ENCODE measurements around the gene NOD2.

NOD2 gene

DNA sequence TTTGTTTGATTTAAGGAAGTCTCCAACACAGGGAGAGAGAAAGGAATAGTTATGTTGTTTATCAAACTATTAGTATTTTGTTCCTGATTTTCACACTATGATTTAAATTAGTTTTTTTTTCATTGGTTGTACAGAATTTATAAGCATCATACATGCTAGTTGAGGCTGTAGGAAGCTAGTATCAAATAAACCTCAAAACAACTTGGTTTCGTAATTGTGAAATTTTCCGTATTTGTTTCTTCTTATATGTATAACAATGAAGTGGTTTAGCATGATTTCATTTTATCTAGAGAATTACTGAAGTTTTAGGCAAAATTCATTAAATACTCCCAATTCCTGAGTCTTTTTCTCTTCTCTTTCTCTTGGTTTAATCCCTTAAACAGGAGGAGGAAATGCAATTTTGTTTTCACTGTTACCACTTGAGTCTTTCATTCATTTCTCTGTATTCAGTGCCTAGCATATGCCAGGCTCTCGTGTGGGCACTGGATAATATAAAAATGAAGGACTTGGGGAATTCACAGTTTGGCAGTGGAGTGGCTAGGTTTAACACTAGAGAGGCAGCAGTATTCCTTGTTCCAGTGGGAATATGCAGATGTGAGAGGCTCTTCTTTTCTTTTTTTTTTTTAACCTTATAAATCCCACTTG, 50.3 kb downstream of the NOD2 start:
- DNase-seq, result no peak

DNA sequence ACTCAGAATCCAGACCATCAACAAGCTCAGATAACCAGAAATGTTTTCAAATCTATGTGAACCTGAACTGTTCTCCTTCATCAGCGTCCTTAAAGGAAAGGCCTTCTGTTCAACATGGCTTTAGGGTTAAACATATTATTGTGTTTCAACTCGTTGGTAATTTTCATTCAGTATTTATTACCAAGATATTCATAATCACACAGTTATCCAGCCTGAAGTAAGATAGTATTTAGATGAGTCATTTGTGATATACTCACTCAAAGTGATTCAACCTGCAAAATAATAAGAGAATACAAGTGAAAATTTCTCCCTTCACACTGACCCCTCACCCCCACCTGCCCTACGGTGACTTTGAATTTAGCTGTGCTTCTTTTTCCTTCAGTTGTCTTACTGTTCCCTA, 51.5 kb downstream of the NOD2 start:
- no peak for DNase-seq

DNA sequence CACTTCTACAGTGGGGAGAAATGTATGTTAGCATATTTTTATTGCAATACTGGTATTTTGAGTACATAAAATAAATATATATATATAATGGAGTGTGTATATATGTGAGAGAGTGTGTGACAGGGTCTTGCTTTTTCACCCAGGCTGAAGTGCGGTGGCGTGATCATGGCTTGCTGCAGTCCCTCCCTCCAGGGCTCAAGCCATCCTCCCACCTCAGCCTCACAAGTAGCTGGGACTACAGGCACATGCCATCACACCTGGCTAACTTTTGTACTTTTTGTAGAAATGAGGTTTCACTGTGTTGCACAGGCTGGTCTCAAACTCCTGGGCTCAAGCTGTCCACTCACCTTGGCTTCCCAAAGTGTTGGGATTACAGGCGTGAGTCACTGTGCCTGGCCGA, 52.5 kb downstream of the NOD2 start:
- no peak for DNase-seq

DNA sequence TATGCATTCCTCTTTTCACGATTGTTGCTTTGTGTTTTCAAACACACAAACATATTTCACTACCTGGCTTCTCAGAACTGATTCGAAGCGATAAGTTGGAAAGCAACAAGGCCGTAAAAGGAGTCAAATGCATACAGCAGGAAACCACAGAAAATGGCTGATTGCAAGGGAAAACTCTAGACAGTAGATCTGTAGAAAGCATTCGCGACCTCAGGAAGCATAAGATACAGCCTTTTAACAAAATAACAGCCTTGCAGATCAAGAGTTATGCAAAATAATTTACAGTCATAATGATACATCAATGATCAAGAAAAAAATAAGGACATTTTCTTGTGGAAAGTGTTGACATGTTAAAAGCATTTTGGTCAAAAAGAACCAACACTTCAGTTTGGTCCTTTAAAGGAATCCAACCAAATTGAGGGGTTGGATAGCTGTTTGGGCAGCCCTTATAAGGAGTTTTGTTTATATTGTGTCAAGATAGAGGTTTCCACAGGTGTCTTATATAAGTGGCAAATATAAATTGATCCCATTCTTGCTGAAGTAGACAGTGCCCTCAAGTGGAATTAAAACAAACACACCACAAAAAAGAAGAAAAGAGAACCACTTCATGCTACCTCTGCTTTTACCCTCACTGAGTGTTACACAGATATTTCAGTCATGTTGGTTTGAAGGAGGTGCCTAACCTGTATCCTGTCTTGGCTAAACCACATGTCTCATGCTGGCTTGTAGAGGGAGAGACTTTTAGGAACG, 54.0 kb downstream of the NOD2 start:
- no peak for DNase-seq

DNA sequence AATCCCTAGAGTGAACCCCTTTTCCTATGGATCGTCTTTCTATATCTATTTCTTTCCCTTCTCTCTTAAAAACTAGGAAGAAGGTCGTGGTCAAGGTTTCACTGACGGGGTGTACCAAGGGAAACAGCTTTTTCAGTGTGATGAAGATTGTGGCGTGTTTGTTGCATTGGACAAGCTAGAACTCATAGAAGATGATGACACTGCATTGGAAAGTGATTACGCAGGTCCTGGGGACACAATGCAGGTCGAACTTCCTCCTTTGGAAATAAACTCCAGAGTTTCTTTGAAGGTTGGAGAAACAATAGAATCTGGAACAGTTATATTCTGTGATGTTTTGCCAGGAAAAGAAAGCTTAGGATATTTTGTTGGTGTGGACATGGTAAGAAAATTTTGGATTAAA, 58.1 kb downstream of the NOD2 start:
- DNase-seq, result no peak

DNA sequence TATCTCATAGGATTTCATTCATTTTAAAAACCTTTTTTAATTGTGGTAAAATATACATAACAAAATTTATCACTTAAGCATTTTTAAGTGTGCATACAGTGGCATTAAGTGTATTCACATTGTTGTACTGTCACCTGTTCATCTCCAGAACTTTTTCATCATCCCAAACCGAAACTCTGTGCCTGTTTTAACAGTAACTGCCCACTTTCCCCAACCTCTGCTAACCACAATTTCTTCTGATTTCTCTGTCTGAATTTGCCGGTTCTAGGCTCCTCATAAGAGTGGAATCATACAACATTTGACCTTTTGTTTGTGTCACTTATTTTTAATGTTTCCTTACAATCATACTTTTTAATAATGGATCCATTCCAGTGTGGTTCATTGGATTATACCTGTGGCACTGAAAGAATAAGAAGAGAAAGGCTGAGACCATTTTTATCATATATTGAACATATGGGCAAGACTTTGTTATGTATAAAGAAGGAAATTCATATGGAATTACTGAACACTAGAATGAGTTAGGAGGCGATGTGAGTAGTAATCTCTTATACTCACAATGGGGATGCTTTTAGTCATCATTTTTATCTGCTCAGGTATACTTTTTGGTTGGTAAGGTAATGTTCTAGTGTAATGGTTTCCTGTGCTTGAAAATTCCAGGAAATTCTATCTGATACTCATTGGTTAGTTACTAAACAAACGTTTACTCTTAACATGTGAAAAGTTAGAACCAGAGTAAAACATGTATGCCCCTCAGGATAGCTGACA, 59.2 kb downstream of the NOD2 start:
- no peak for DNase-seq

DNA sequence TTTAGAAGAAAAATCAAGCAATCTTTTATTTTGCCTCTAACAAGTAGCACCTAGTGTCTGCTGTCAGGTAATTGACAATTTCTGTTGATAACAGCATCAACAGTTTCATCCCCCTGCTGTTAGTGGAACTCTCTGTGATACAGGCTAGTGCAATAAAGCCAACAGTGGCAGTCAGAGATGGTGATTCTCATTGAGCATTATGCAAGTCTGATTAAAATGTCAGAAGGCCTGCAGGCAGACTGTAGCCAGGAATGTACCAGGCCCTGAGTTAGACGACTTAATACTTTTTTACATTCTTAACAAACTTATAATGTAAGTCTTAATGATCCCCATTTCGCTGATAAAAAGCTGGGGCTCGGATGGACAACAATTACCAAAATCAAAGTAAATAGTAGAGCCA, 63.1 kb downstream of the NOD2 start:
- DNase-seq, result no peak

DNA sequence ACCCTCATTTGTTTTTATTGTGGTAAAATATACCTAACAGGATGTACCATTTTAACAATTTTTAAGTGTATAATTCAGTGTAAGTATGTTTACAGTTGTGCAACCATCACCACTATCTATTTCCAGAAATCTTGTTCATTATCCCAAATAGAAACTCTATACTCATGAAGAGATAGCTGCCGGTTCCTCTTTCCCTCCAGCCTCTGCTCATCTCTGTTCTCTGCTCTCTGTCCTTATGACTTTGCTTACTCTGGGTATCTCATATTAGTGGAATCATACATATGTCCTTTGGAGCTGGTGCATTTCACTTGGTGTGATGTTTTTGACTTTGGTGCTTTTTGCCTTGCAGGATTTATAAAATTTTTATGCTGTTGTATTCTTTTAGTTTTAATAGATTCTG, 67.9 kb downstream of the NOD2 start:
- DNase-seq, result no peak

DNA sequence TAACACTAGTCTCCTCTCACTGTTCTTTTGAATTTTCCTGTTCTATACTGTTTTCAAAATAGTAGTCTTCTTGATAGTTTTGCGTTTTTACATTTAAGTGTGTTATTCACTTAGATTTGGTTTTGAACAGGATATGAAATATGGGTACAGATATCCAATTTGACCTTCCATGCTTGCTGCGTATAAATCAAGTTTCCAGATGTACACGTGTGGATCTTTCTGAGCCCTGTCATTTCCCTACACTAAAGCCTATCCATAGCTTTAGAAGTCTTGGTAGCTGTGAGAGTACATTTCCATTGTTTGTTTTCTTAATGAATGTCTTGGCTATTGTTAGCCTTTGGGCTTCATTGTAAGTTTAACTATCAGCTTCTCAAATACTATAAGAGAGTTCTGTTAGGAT, 68.8 kb downstream of the NOD2 start:
- DNase-seq, result no peak

DNA sequence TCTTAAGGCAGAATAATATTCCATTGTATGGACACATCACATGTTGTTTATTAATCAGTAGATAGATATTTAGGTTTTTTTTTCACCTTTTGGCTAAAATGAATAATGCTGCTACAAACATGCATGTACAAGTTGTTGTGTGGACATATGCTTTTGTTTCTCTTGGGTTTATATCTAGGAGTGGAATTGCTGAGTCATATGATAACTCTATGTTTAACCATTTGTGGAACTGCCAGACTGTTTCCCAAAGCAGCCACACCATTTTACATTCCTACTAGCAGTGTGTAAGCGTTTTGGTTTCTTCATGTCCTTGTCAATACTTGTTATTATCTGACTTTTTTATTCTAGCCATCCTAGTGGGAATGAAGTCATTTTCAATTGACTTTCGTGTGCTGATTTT, 69.8 kb downstream of the NOD2 start:
- DNase-seq, result no peak

DNA sequence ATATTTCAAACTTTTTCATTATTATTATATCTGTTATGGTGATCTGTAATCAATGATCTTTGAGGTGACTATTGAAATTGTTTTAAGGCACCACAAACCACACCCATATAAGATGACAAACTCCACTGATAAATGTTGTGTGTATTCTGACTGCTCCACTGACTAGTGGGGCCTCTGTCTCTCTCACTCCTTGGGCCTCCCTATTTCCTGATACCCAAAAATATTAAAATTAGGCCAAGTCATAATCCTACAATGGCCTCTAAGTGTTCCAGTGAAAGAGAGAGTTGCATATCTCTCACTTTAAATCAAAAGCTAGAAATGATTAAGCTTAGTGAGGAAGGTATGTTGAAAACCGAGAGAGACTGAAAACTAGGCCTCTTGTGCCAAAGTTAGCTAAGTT, 71.9 kb downstream of the NOD2 start:
- DNase-seq, result no peak

DNA sequence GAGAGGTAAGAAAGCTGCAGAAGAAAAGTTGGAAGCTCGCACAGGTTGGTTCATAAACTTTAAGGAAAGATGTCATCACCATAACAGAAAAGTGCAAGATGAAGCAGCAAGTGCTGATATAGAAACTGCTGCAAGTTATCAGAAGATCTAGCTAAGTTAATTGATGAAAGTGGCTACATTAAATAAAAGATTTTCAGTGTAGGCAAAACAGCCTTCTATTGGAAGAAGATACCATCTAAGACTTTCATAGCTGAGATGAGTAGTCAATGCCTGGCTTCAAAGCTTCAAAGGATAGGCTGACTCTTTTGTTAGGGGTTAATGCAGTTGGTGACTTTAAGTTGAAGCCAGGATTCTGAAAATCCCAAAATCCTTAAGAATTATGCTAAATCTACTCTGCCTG, 72.5 kb downstream of the NOD2 start:
- DNase-seq, result no peak

DNA sequence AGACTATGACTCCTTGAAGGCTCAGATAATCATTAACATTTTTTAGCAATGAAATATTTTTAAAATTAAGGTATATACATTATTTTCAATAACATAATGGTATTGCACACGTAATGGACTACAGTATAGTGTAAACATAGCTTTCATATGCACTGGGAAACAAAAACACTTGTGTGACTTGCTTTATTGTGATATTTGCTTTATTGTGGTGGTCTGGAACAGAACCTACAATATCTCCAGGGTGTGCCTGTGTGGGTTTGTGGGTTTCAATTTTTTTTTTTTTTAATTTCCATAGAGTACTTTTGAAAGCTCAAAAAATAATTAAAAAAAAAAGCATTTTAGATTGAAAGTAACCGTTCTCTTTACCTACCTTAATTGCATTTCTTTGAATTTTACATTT, 73.8 kb downstream of the NOD2 start:
- DNase-seq, result no peak

DNA sequence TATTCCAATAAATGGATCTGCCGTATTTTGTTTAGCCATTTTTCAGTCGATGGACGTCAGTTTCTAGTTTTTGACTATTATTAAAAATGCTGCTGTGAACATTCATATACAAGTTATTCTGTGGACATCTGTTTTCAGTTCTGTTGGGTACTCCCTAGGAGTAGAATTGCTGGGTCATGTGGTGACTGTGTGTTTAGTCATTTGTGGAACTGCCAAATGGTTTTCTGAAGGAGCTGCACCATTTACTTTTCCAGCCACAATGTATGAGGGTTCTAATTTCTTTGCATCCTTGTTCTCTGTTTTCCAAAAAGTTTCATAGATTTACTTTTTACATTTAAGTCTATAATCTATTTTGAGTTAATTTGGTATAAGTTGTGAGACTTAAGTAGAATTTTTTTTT, 78.0 kb downstream of the NOD2 start:
- no peak for DNase-seq

DNA sequence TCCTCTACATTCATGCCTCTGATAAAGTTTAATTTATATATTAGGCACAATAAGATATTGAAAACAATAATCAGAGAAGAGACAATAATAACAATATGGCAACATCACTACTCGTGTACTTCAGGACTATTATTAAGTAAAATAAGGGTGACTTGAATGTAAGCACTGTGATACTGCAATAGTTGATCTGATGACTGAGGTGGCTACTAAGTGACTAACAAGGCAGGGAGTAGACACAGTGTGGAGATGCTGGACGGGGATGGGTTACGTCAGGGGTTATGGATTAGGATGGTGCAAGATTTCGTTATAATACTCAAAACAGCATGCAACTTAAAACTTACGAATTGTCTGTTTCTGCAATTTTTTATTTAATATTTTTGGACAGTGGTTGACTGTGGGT, 81.0 kb downstream of the NOD2 start:
- no peak for DNase-seq

DNA sequence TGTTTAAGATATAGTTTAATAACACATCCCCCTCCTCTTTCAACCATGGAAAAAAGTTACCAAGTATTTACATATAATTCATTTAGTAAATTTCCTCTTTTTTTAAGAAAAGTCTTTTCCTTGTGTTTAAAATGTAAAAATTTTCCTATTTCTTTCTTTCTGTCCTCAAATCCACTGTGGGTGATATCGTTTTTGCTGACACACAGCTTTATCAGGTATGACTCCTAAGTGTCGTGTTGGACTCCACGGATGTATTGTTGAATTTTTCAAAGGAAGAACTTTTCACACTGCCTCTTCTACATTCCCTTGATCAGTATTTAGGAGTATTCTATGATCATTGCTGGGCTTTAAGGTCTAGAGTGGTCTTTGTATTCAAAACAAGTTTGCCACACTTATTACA, 81.6 kb downstream of the NOD2 start:
- no peak for DNase-seq

DNA sequence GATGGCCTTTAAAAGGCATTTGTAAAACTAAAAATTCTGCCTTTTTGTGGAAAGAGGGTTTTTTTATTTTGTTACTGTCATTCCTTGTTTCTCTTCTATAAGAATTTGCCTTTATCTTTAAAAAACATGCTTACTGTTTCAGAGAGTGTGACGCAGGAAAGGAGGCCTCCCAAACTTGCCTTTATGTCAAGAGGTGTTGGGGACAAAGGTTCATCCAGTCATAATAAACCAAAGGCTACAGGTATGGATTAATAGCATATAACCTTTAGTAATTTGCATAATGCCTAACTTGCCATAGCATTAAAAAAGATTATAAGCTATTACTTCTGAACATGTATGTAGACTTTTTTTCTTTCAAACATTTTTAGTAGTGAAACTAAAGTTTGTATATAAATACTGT, 82.6 kb downstream of the NOD2 start:
- no peak for DNase-seq

DNA sequence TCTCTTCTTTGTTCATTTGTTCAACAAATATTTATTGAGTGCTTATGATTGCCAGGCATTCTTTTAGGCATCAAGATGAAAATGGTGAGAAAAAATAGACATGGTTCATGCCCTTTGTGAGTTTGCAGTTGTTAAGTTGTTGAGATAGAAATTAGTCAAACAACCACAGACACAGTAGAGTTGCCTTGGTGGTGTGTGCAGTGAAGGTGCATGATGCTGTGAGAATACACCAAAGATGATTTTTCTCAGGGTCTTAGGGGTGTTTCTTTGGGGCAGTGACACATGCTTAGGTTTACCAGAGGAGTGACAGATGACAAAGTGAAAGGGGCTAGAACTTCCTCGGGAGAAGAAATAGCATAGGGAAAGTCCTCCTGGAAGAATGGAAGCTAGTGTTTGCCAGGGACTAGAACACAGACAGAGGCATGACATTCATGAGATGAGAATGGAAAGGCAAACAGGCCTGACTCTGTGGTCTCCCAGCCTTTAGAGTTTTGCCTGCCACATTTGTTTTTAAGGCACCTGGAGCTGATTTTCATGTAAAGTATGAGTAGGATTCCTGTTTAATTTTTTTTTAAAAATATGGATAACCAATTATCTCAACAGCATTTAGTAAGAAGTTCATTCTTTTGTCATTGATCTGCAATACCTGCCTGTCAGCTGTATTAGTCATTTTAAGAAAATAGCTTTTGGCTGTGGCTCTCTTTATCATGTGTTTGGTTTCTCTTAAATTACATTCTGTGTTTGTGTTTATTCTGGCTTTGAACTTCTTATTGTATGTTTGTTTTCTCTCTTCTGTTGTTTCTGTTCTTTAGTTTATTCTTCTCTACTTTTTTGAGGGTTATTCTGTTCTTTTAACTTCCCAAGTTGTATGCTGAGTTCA, 85.1 kb downstream of the NOD2 start:
- DNase-seq, result no peak

DNA sequence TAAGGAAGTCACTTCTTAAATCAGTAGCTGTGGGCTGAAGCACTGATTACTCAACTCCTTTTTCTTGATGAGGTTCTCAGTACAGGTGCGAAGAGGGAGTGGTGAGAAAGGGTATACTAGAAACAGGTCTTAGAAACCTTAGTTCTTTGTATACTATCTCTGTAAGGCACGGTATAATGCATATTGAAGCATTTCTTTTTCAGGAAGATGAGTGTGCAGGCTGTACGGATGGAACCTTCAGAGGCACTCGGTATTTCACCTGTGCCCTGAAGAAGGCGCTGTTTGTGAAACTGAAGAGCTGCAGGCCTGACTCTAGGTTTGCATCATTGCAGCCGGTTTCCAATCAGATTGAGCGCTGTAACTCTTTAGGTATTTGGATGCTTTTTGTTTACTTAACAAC, 87.6 kb downstream of the NOD2 start:
- DNase-seq, result no peak

DNA sequence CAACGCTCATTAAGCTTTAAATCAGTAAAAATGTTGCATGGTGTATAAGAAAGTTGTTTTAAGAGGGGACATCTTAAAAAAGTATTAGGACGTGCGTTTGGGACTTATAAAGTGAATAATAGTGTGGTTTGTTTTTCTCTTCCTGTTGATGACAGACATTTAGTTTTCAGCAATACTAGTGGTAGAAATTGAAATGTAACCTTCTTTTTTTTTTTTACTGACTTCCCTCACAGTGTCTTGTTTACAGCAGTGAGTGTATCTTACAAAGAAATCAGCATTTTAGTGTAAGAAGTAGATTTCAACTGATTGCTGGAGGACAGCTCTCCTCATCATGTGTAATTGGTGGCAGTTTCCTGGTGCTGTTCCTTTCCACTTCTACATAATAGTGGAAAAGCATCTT, 88.1 kb downstream of the NOD2 start:
- DNase-seq, result no peak
